Calu3 (cell line): ENCODE measurements around the gene TNP2. TPM values are rescaled to one million over a fixed set of nuclear protein-coding genes. Genes with fewer than 3 reads are reported as not detected.

Experiments used
- BruUV-seq: library from RNA; stranded (reverse); fragments of 400-500 nt; replicated peaks from 2 replicates; lab custom pipeline; 2021; lab: Mats Ljungman, UMichigan
- CTCF ChIA-PET: fragments of 300-600 bp; sonication (Branson Sonifier 250); formaldehyde crosslinking; loops from one replicate; lab custom pipeline; 2022; ENCODE audit warnings: antibody characterized with exemption; lab: Charles Lee
- DNase-seq: peaks from one replicate; pipeline ENCODE4 v3.0.0; 2022
- H3K27ac Mint-ChIP-seq: one replicate; pipeline ENCODE4 v1.8.0; 2022; ENCODE audit warnings: mixed read lengths; ENCODE audit not compliant: unreplicated experiment
- H3K27me3 Mint-ChIP-seq: one replicate; pipeline ENCODE4 v1.8.0; 2022; ENCODE audit warnings: mixed read lengths; ENCODE audit not compliant: unreplicated experiment
- H3K36me3 Mint-ChIP-seq: one replicate; pipeline ENCODE4 v1.8.0; 2022; ENCODE audit warnings: mild to moderate bottlenecking, moderate library complexity, mixed read lengths; ENCODE audit not compliant: insufficient read depth, unreplicated experiment
- H3K4me1 Mint-ChIP-seq: one replicate; pipeline ENCODE4 v1.8.0; 2022; ENCODE audit warnings: mild to moderate bottlenecking, low read depth, mixed read lengths; ENCODE audit not compliant: unreplicated experiment
- H3K4me3 Mint-ChIP-seq: one replicate; pipeline ENCODE4 v1.8.0; 2022; ENCODE audit warnings: mild to moderate bottlenecking, low read depth, moderate library complexity, mixed read lengths; ENCODE audit not compliant: unreplicated experiment
- H3K9me3 Mint-ChIP-seq: one replicate; pipeline ENCODE4 v1.8.0; 2022; ENCODE audit warnings: low read depth, mixed read lengths; ENCODE audit not compliant: unreplicated experiment
- CTCF ChIP-seq: fragments of 200-600 bp; IDR thresholded peaks from one replicate; pipeline ENCODE4 v1.8.0; 2022; ENCODE audit warnings: antibody characterized with exemption; ENCODE audit not compliant: unreplicated experiment
- intact Hi-C: fragments of 100-400 bp; cut with micrococcal nuclease; formaldehyde crosslinking; loops from one replicate; pipeline ENCODE4 v1.10.0; 2022; ENCODE audit not compliant: unreplicated experiment
- total RNA-seq: library from RNA; stranded (reverse); gene quantifications from 2 replicates; pipeline ENCODE4 v1.2.3, GENCODE V29; 2022

Gene TNP2
- total RNA-seq, 1 experiment from 2014 or later = not detected

DNA sequence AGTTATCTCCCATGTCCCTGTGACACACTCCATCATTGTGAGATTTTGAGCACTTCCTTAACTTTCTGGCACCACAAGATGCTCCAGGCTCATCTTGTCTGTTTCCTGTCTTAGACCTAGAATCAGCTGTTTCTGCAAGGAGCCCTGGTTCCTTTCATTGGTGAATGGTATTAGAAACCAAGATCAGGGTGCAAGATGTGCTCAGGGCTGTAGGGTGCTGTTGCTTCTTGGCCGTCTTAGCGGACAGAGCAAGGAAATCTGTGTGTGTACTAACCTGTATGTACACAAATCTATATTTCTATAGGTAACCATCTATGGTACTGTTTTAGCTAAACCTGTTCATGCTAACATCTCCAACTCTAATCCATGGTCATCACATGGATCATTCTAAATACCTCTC, 20.1 kb upstream of the TNP2 start:
- no TSS peak for BruUV-seq
- Mint-ChIP-seq H3K4me1 (no peaks in the 10 kb centered on the region), H3K9me3 (no peaks in the 10 kb centered on the region), H3K27me3 (peaks cover 82% of the 10 kb centered on the region), H3K36me3 (no peaks in the 10 kb centered on the region), H3K4me3 (no peak overlapping the region), H3K27ac (no peak overlapping the region)
- intact Hi-C loops = no loop called here
- TF ChIP-seq CTCF = no peak
- CTCF ChIA-PET = no interaction called here
- no peak for DNase-seq

DNA sequence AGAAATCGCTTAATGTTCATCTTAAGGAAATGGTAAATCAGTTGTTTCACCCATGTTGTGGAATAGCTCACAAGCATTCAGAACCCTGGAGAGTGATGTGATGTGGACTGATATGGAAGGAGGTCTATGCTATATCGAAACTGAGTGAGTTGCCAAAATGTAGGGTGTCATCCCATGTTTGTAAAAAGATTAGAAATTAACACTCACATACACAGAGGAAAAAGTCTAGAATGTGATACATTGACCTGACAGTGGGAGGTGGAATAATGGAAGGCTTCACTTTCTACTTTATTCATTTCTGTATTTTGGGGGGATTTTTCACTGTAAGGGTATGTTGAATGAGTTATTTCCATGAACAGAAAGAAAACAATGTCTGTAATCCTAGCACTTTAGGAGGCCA, 16.7 kb upstream of the TNP2 start:
- BruUV-seq = no TSS peak
- CTCF ChIA-PET = no interaction called here
- Mint-ChIP-seq H3K27me3 (peaks cover 84% of the 10 kb centered on the region), H3K27ac (no peak overlapping the region), H3K4me1 (no peaks in the 10 kb centered on the region), H3K4me3 (no peak overlapping the region), H3K36me3 (no peaks in the 10 kb centered on the region), H3K9me3 (no peaks in the 10 kb centered on the region)
- intact Hi-C loops = no loop called here
- TF ChIP-seq CTCF = no peak
- DNase-seq = no peak

GRCh38 chr16:11283820-11284248, 14.7 kb upstream of the TNP2 start:
- TF ChIP-seq CTCF = no peak
- Mint-ChIP-seq H3K4me1 (peaks cover 16% of the 10 kb centered on the region), H3K9me3 (no peaks in the 10 kb centered on the region), H3K27me3 (peaks cover 64% of the 10 kb centered on the region), H3K27ac (no peak overlapping the region), H3K36me3 (no peaks in the 10 kb centered on the region), H3K4me3 (no peak overlapping the region)
- intact Hi-C loops = no loop called here
- BruUV-seq = no TSS peak
- DNase-seq = no peak
- CTCF ChIA-PET = interaction anchor here (0.5 kb wide), 1 partner anchor 275 kb away, joined by 4 read pairs; no protein-coding TSS in a partner anchor

- TF ChIP-seq CTCF = no peak
- intact Hi-C loops = no loop called here
- Mint-ChIP-seq H3K36me3 (no peaks in the 10 kb centered on the region), H3K27me3 (peaks cover 39% of the 10 kb centered on the region), H3K27ac (no peak within 1 kb of the TSS), H3K9me3 (no peaks in the 10 kb centered on the region), H3K4me1 (peaks cover 16% of the 10 kb centered on the region), H3K4me3 (no peak within 1 kb of the TSS)
- no TSS peak for BruUV-seq
- CTCF ChIA-PET = interaction anchor here (1.2 to 1.7 kb wide), 2 partner anchors 17 to 309 kb away, joined by 3 to 5 read pairs; no protein-coding TSS in a partner anchor
- no peak for DNase-seq
Measured at GRCh38 chr16:11280616-11281522, 11.7 kb upstream of the TNP2 start, which contains the start of gene PRM1. TSS of gene PRM1 (minus strand) at chr16:11281330. CDS start at chr16:11281238, 92 bp downstream.
